Panc1 (cell line): ENCODE results near the gene SETDB1. TPM values are rescaled to one million over a fixed set of nuclear protein-coding genes. Genes with fewer than 3 reads are reported as not detected.

Experiments used
- ATAC-seq: fragments of 200-7000 bp; cut with Tn5 transposase; 2 replicates; pipeline ENCODE4 v1.9.1; 2020; ENCODE audit warnings: mild to moderate bottlenecking, moderate library complexity
- BruUV-seq: library from RNA; stranded (reverse); fragments of 400-500 nt; replicated peaks from 2 replicates; lab custom pipeline; 2021; lab: Mats Ljungman, UMichigan
- CTCF ChIA-PET: fragments of 300-600 bp; sonication (Branson Sonifier 250); formaldehyde crosslinking; loops from one replicate; lab custom pipeline; 2022; ENCODE audit warnings: antibody characterized with exemption; lab: Charles Lee
- POLR2A ChIA-PET: fragments of 300-600 bp; sonication (Branson Sonifier 250); formaldehyde crosslinking; loops from one replicate; lab custom pipeline; 2022; ENCODE audit warnings: antibody characterized with exemption; lab: Charles Lee
- DNase-seq: peaks from one replicate; pipeline ENCODE4 v3.0.0-alpha.2; 2010; ENCODE audit warnings: low read depth, low spot score
- H3K27ac ChIP-seq: 2 replicates; pipeline ENCODE4 v1.5.1; 2011; ENCODE audit warnings: mild to moderate bottlenecking, low read length, inconsistent platforms
- H3K27me3 ChIP-seq: fragments of 200-500 bp; sonication (Bioruptor generic); 2 replicates; pipeline ENCODE4 v1.6.0; 2014; ENCODE audit warnings: low read length, inconsistent platforms; ENCODE audit not compliant: control insufficient read depth, insufficient read depth
- H3K36me3 ChIP-seq: fragments of 200-500 bp; sonication (Bioruptor generic); 2 replicates; pipeline ENCODE4 v1.5.1; 2014; ENCODE audit warnings: inconsistent platforms, mild to moderate bottlenecking, low read length, moderate library complexity; ENCODE audit not compliant: control insufficient read depth, insufficient read depth
- H3K4me1 ChIP-seq: 2 replicates; pipeline ENCODE4 v1.5.1; 2011; ENCODE audit warnings: inconsistent platforms, mild to moderate bottlenecking, low read length, moderate library complexity; ENCODE audit not compliant: control insufficient read depth, insufficient read depth
- H3K4me3 ChIP-seq, 2 experiments: 2 replicates each; pipeline ENCODE4 v1.5.1; 2011 to 2012; ENCODE audit warnings: low read depth in 2 of 2, low read length in 2 of 2, mild to moderate bottlenecking in 2 of 2, inconsistent platforms in 1 of 2, moderate library complexity in 1 of 2
- H3K9me3 ChIP-seq: fragments of 200-500 bp; sonication (Bioruptor generic); 2 replicates; pipeline ENCODE4 v1.5.1; 2014; ENCODE audit warnings: low read depth, mild to moderate bottlenecking, inconsistent platforms, low read length, moderate library complexity; ENCODE audit not compliant: control insufficient read depth, insufficient read depth
- CTCF ChIP-seq: fragments of 450-650 bp; IDR thresholded peaks from 2 replicates; pipeline ENCODE4 v1.5.1; 2017; ENCODE audit warnings: mild to moderate bottlenecking
- POLR2AphosphoS5 ChIP-seq: IDR thresholded peaks from 2 replicates; pipeline ENCODE4 v1.6.1; 2012; ENCODE audit warnings: mild to moderate bottlenecking, low read depth, low read length, moderate library complexity
- REST ChIP-seq, 2 experiments: IDR thresholded peaks; 2 replicates each; pipeline ENCODE4 v1.6.1; 2011 to 2012; ENCODE audit warnings: low read depth in 2 of 2, control low read depth in 1 of 2, low read length in 1 of 2, mild to moderate bottlenecking in 1 of 2, moderate library complexity in 1 of 2; ENCODE audit not compliant: insufficient read depth in 1 of 2
- SIN3A ChIP-seq: IDR thresholded peaks from 2 replicates; pipeline ENCODE4 v1.6.1; 2012; ENCODE audit warnings: low read depth, mild to moderate bottlenecking, low read length, moderate library complexity, borderline replicate concordance; ENCODE audit not compliant: insufficient read depth
- TCF7L2 ChIP-seq: IDR thresholded peaks from 2 replicates; pipeline ENCODE4 v1.6.1; 2011; ENCODE audit warnings: mild to moderate bottlenecking, low read depth, low read length, inconsistent platforms
- in situ Hi-C: cut with HindIII; loops from 2 replicates; pipeline ENCODE4 v1.10.0; 2016; ENCODE audit warnings: low sequenced_read_pairs, low pct_unique_long_range_greater_than_20kb
- intact Hi-C: fragments of 100-400 bp; cut with micrococcal nuclease; formaldehyde crosslinking; loops from one replicate; pipeline ENCODE4 v1.10.0; 2022; ENCODE audit not compliant: unreplicated experiment
- total RNA-seq: library from RNA; stranded (reverse); gene quantifications from one replicate; pipeline ENCODE4 v1.2.1, GENCODE V29; 2021; ENCODE audit not compliant: unreplicated experiment

Gene SETDB1
- total RNA-seq, 1 experiment from 2014 or later, result 43.3 TPM

GRCh38 chr1:151002611-151003010 is 76.4 kb downstream of the SETDB1 start:
- BruUV-seq, result no TSS peak
- in situ Hi-C loops (no loop called here), intact Hi-C loops (no loop called here)
- ATAC-seq (no peak), DNase-seq (no peak)
- TF ChIP-seq POLR2AphosphoS5 (no peak), CTCF (no peak)
- ChIA-PET POLR2A (no interaction called here), CTCF (no interaction called here)
- Histone ChIP-seq H3K36me3 (no peaks in the 10 kb centered on the region), H3K27ac (no peak overlapping the region), H3K27me3 (no peaks in the 10 kb centered on the region), H3K4me3 (no peak overlapping the region), H3K9me3 (no peaks in the 10 kb centered on the region), H3K4me1 (no peaks in the 10 kb centered on the region)

- TF ChIP-seq CTCF, result no peak
- TF ChIP-seq TCF7L2, result no peak
- no peak for TF ChIP-seq SIN3A
- TF ChIP-seq REST (IDR thresholded peaks at IDR 0.05; ENCODE audit: insufficient read depth in 1 of 2, low read depth in 2 of 2, low read length in 1 of 2), result no peak
- TF ChIP-seq POLR2AphosphoS5, result no peak
- Histone ChIP-seq H3K36me3 (no peaks in the 10 kb centered on the region), H3K4me1 (no peaks in the 10 kb centered on the region), H3K27ac (no peak overlapping the region; the same call in 1 of the 2 replicates), H3K9me3 (no peaks in the 10 kb centered on the region), H3K27me3 (no peaks in the 10 kb centered on the region), H3K4me3 (no peak overlapping the region)
- intact Hi-C loops (no loop called here), in situ Hi-C loops (no loop called here)
- BruUV-seq, result no TSS peak
- no peak for DNase-seq
- POLR2A ChIA-PET, result interaction anchor here (0.6 kb wide), 1 partner anchor 16 kb away, joined by 3 read pairs; no protein-coding TSS in a partner anchor
- no peak for ATAC-seq
- CTCF ChIA-PET, result no interaction called here
These were observed 77.0 kb downstream of the SETDB1 start for GRCh38 chr1:151003180-151003579.
